Upper lobe of right lung (tissue), 1 donor: ENCODE measurements around the gene SOD2. TPM values are rescaled to one million over a fixed set of nuclear protein-coding genes. Genes with fewer than 3 reads are reported as not detected.

Experiments
- ATAC-seq: fragments of 200-7000 bp; cut with Tn5 transposase; one replicate; pipeline ENCODE4 v1.9.1; 2020; ENCODE audit warnings: mild to moderate bottlenecking, moderate library complexity
- DNase-seq: peaks from one replicate; pipeline ENCODE4 v3.0.0-alpha.2; 2020
- H3K27ac ChIP-seq: fragments of 200-600 bp; one replicate; pipeline ENCODE4 v1.8.0; 2022
- H3K27me3 ChIP-seq: fragments of 200-600 bp; one replicate; pipeline ENCODE4 v1.8.0; 2022; ENCODE audit warnings: mild to moderate bottlenecking
- H3K36me3 ChIP-seq: fragments of 200-600 bp; one replicate; pipeline ENCODE4 v1.8.0; 2022
- H3K4me1 ChIP-seq: fragments of 200-600 bp; one replicate; pipeline ENCODE4 v1.8.0; 2022
- H3K4me3 ChIP-seq: fragments of 200-600 bp; one replicate; pipeline ENCODE4 v1.8.0; 2022; ENCODE audit warnings: mild to moderate bottlenecking
- H3K9me3 ChIP-seq: fragments of 200-600 bp; one replicate; pipeline ENCODE4 v1.8.0; 2022
- CTCF ChIP-seq: fragments of 200-600 bp; IDR thresholded peaks from one replicate; pipeline ENCODE4 v1.8.0; 2022; ENCODE audit warnings: antibody characterized with exemption
- intact Hi-C: fragments of 100-400 bp; cut with DNase I; formaldehyde crosslinking; loops from one replicate; pipeline ENCODE4 v1.11.0; 2022
- total RNA-seq: library from RNA; stranded (reverse); fragmentation: NEBNext Ultra II Directional; extraction: Animal tissue kit (Norgen Biotek cat#: 25700); gene quantifications from one replicate; pipeline ENCODE4 v1.2.1, GENCODE V29; 2021
- donor health status: DM: no; HTN: yes; CAD: no; lungs with severe emphysema.

SOD2 gene
- total RNA-seq, 1 donor from 2014 or later, result 374 TPM

GRCh38 chr6:159689001-159689400 is 4.0 kb downstream of the SOD2 start:
- peaks cover 42% of the 10 kb centered on the region for H3K4me1 ChIP-seq
- ATAC-seq (no peak), DNase-seq (no peak)
- H3K27me3 ChIP-seq, result no peaks in the 10 kb centered on the region
- intact Hi-C loops, result no loop called here
- H3K27ac ChIP-seq, result no peak overlapping the region
- no peak for TF ChIP-seq CTCF
- no peaks in the 10 kb centered on the region for H3K9me3 ChIP-seq
- H3K4me3 ChIP-seq, result peak overlapping the region; percentile 20
- peaks cover 57% of the 10 kb centered on the region for H3K36me3 ChIP-seq

GRCh38 chr6:159688266-159688905 is 4.7 kb downstream of the SOD2 start:
- peak overlapping the region; percentile 20 for H3K4me3 ChIP-seq

GRCh38 chr6:159687341-159687740 is 5.7 kb downstream of the SOD2 start:
- Histone ChIP-seq H3K4me3 (no peak overlapping the region), H3K27ac (no peak overlapping the region), H3K4me1 (peaks cover 47% of the 10 kb centered on the region), H3K36me3 (peaks cover 72% of the 10 kb centered on the region), H3K27me3 (no peaks in the 10 kb centered on the region), H3K9me3 (no peaks in the 10 kb centered on the region)
- TF ChIP-seq CTCF, result no peak
- intact Hi-C loops, result no loop called here
- ATAC-seq (no peak), DNase-seq (no peak)

More at GRCh38 chr6:159688266-159688905, 4.7 kb downstream of the SOD2 start:
- no peak overlapping the region for H3K27ac ChIP-seq
- intact Hi-C loops, result no loop called here
- no peak for DNase-seq
- no peak for TF ChIP-seq CTCF
- peaks cover 44% of the 10 kb centered on the region for H3K4me1 ChIP-seq
- no peaks in the 10 kb centered on the region for H3K9me3 ChIP-seq
- H3K36me3 ChIP-seq, result peaks cover 63% of the 10 kb centered on the region
- H3K27me3 ChIP-seq, result no peaks in the 10 kb centered on the region
- no peak for ATAC-seq

GRCh38 chr6:159686703-159687102 is 6.3 kb downstream of the SOD2 start:
- intact Hi-C loops, result no loop called here
- Histone ChIP-seq H3K4me3 (no peak overlapping the region), H3K27me3 (no peaks in the 10 kb centered on the region), H3K4me1 (peaks cover 54% of the 10 kb centered on the region), H3K9me3 (no peaks in the 10 kb centered on the region), H3K36me3 (peaks cover 78% of the 10 kb centered on the region), H3K27ac (no peak overlapping the region)
- no peak for TF ChIP-seq CTCF
- no peak for DNase-seq
- no peak for ATAC-seq

GRCh38 chr6:159686040-159686439 is 7.0 kb downstream of the SOD2 start:
- H3K27ac ChIP-seq, result no peak overlapping the region
- no peak overlapping the region for H3K4me3 ChIP-seq
- DNase-seq (no peak), ATAC-seq (no peak)
- peaks cover 56% of the 10 kb centered on the region for H3K4me1 ChIP-seq
- intact Hi-C loops, result no loop called here
- TF ChIP-seq CTCF, result no peak
- H3K27me3 ChIP-seq, result no peaks in the 10 kb centered on the region
- no peaks in the 10 kb centered on the region for H3K9me3 ChIP-seq
- peaks cover 85% of the 10 kb centered on the region for H3K36me3 ChIP-seq

- ATAC-seq (no peak), DNase-seq (no peak)
- Histone ChIP-seq H3K27me3 (no peaks in the 10 kb centered on the region), H3K4me3 (no peak overlapping the region), H3K27ac (no peak overlapping the region), H3K9me3 (no peaks in the 10 kb centered on the region), H3K36me3 (peaks cover 93% of the 10 kb centered on the region), H3K4me1 (peaks cover 54% of the 10 kb centered on the region)
- intact Hi-C loops, result no loop called here
- TF ChIP-seq CTCF, result no peak
Observed at GRCh38 chr6:159684013-159684304, 9.1 kb downstream of the SOD2 start.
